Endothelial cell of umbilical vein (primary cell): ENCODE measurements around the gene FTO. TPM values are rescaled to one million over a fixed set of nuclear protein-coding genes. Genes with fewer than 3 reads are reported as not detected.

Experiments
- BruUV-seq: library from RNA; stranded (reverse); fragments of 400-500 nt; replicated peaks from 2 replicates; lab custom pipeline; 2021; lab: Mats Ljungman, UMichigan
- CTCF ChIA-PET: fragments of 300-600, 350-600 bp; sonication (Branson Sonifier 250); formaldehyde crosslinking; loops from one replicate; lab custom pipeline; 2021; ENCODE audit warnings: antibody characterized with exemption, inconsistent platforms; lab: Charles Lee
- POLR2A ChIA-PET: fragments of 300-600, 350-600 bp; sonication (Branson Sonifier 250); formaldehyde crosslinking; loops from one replicate; lab custom pipeline; 2021; ENCODE audit warnings: antibody characterized with exemption, inconsistent platforms; lab: Charles Lee
- DNase-seq: peaks from one replicate; pipeline ENCODE4 v3.0.0-alpha.2; 2011; ENCODE audit warnings: low read depth, low spot score
- FAIRE-seq: peaks from 2 replicates; lab custom pipeline; 2011; peaks lifted over from hg19 to GRCh38; lab: Jason Lieb, UNC
- H2AFZ ChIP-seq: 2 replicates; pipeline ENCODE4 v1.6.0; 2012; ENCODE audit warnings: low read depth, low read length, control low read depth, inconsistent platforms
- H3K27ac ChIP-seq: 2 replicates; pipeline ENCODE4 v1.5.1; 2011; ENCODE audit warnings: low read depth, mild to moderate bottlenecking, control low read depth, low read length, moderate library complexity; ENCODE audit not compliant: insufficient read depth
- H3K27me3 ChIP-seq, 2 experiments: 2 replicates each; pipeline versions ENCODE4 v1.6.0 to v1.6.1; 2011; ENCODE audit warnings: low read length in 2 of 2, mixed read lengths in 1 of 2; ENCODE audit not compliant: control insufficient read depth in 2 of 2, insufficient read depth in 2 of 2
- H3K36me3 ChIP-seq, 2 experiments: 2 replicates in 1 of 2; 3 replicates in 1 of 2; pipeline ENCODE4 v1.5.1; 2011; ENCODE audit warnings: low read length in 2 of 2, mild to moderate bottlenecking in 1 of 2, moderate library complexity in 1 of 2; ENCODE audit not compliant: control insufficient read depth in 2 of 2, insufficient read depth in 2 of 2; ENCODE audit errors: extremely low read depth in 1 of 2
- H3K4me1 ChIP-seq: 3 replicates; pipeline ENCODE4 v1.5.1; 2011; ENCODE audit warnings: mild to moderate bottlenecking, low read length; ENCODE audit not compliant: control insufficient read depth, insufficient read depth; ENCODE audit errors: extremely low read depth
- H3K4me2 ChIP-seq: 2 replicates; pipeline ENCODE4 v1.6.1; 2011; ENCODE audit warnings: low read length, control low read depth, mixed read lengths; ENCODE audit not compliant: insufficient read depth
- H3K4me3 ChIP-seq, 3 experiments: fragments of 200-600 bp in 1 of 3; sonication (generic), shearing (Covaris generic) in 1 of 3; replicated peaks in 1 of 3; 2 replicates each; pipeline ENCODE4 v1.5.1; 2011 to 2016; ENCODE audit warnings: control low read depth in 3 of 3, low read length in 3 of 3, mild to moderate bottlenecking in 2 of 3, inconsistent platforms in 1 of 3, low read depth in 1 of 3, moderate library complexity in 1 of 3; ENCODE audit not compliant: insufficient read depth in 1 of 3
- H3K79me2 ChIP-seq: 2 replicates; pipeline ENCODE4 v1.6.0; 2012; ENCODE audit warnings: low read length, inconsistent platforms; ENCODE audit not compliant: control insufficient read depth, insufficient read depth
- H3K9ac ChIP-seq: replicated peaks from 2 replicates; pipeline ENCODE3; 2011; ENCODE audit warnings: low read length, control low read depth; ENCODE audit not compliant: insufficient read depth; ENCODE audit errors: extremely low read depth
- H3K9me1 ChIP-seq: replicated peaks from 3 replicates; pipeline ENCODE4 v1.6.0; 2011; ENCODE audit warnings: mild to moderate bottlenecking, low read length; ENCODE audit not compliant: control insufficient read depth, insufficient read depth; ENCODE audit errors: extremely low read depth
- H3K9me3 ChIP-seq: replicated peaks from 2 replicates; pipeline ENCODE4 v1.5.1; 2012; ENCODE audit warnings: low read length, inconsistent platforms; ENCODE audit not compliant: control insufficient read depth, insufficient read depth
- H4K20me1 ChIP-seq: replicated peaks from 2 replicates; pipeline ENCODE3; 2011; ENCODE audit warnings: mild to moderate bottlenecking, low read length; ENCODE audit not compliant: control insufficient read depth, insufficient read depth; ENCODE audit errors: extremely low read depth
- CTCF ChIP-seq, 2 donors: IDR thresholded peaks; 1 replicate in 1 of 2; 2 replicates in 1 of 2; pipeline ENCODE4 v1.5.1; 2011; ENCODE audit warnings: low read length in 2 of 2, mild to moderate bottlenecking in 2 of 2, moderate library complexity in 2 of 2, control low read depth in 1 of 2, inconsistent platforms in 1 of 2, low read depth in 1 of 2; ENCODE audit not compliant: insufficient read depth in 1 of 2; ENCODE audit errors: extremely low read depth in 1 of 2
- EZH2 ChIP-seq: IDR thresholded peaks from 2 replicates; pipeline ENCODE4 v1.6.1; 2012; ENCODE audit warnings: borderline replicate concordance, low read depth, mild to moderate bottlenecking, moderate library complexity, low read length, inconsistent platforms; ENCODE audit not compliant: severe bottlenecking
- FOS ChIP-seq: IDR thresholded peaks from 2 replicates; pipeline ENCODE4 v1.6.1; 2011; ENCODE audit warnings: mild to moderate bottlenecking, low read length, moderate library complexity, borderline replicate concordance; ENCODE audit not compliant: insufficient read depth
- GATA2 ChIP-seq: IDR thresholded peaks from 2 replicates; pipeline ENCODE4 v1.7.0; 2011; ENCODE audit warnings: low read depth, mild to moderate bottlenecking, moderate library complexity, mixed read lengths, low read length; ENCODE audit not compliant: insufficient read length, insufficient read depth
- JUN ChIP-seq: IDR thresholded peaks from 2 replicates; pipeline ENCODE4 v1.6.1; 2011; ENCODE audit warnings: borderline replicate concordance, low read depth; ENCODE audit not compliant: insufficient read length, insufficient read depth
- MAX ChIP-seq: IDR thresholded peaks from 2 replicates; pipeline ENCODE4 v1.6.1; 2011; ENCODE audit not compliant: insufficient read depth, insufficient read length
- MYC ChIP-seq: IDR thresholded peaks from one replicate; pipeline ENCODE4 v1.6.1; 2011; ENCODE audit warnings: mild to moderate bottlenecking, low read depth, low read length
- POLR2A ChIP-seq: IDR thresholded peaks from 2 replicates; pipeline ENCODE4 v1.6.1; 2012; ENCODE audit warnings: low read depth, mild to moderate bottlenecking, control low read depth, low read length
- POLR2AphosphoS5 ChIP-seq: IDR thresholded peaks from 2 replicates; pipeline ENCODE4 v1.6.1; 2012; ENCODE audit warnings: low read depth, mild to moderate bottlenecking, control low read depth, low read length, moderate library complexity; ENCODE audit not compliant: insufficient read depth
- dilution Hi-C: fragments of 300-500 bp; cut with MboI; formaldehyde crosslinking; loops from one replicate; pipeline ENCODE4 v1.15.0; 2019; ENCODE audit warnings: low sequenced_read_pairs; ENCODE audit not compliant: extremely low pct_ligation_motif_present
- intact Hi-C: fragments of 100-400 bp; cut with micrococcal nuclease; formaldehyde crosslinking; loops from one replicate; pipeline ENCODE4 v1.10.0; 2022
- polyA plus RNA-seq, 4 experiments: library from polyadenylated mRNA; depleted of rRNA in 3 of 4; stranded (reverse) in 3 of 4; unstranded in 1 of 4; fragments of >200 nt; gene quantifications; 2 replicates each; pipeline versions ENCODE4 v1.2.1 to v1.2.3, GENCODE V29; 2011 to 2012; ENCODE audit warnings: missing spikeins in 1 of 4
- total RNA-seq: library from RNA; stranded (reverse); gene quantifications from 2 replicates; pipeline ENCODE4 v1.2.3, GENCODE V29; 2021

Gene FTO
- total and polyA plus RNA-seq, 2 donors (not counting 3 experiments of a cell fraction or from before 2014, with no cell fraction given), result 48.6 to 87.1 TPM

GRCh38 chr16:54158986-54159385 lies 455.0 kb downstream of the FTO start:
- intact Hi-C loops (no loop called here), dilution Hi-C loops (no loop called here)
- Histone ChIP-seq H4K20me1 (no peaks in the 10 kb centered on the region), H3K79me2 (no peaks in the 10 kb centered on the region), H3K4me2 (no peak overlapping the region), H3K9me3 (no peaks in the 10 kb centered on the region), H3K27ac (no peak overlapping the region), H3K9ac (no peak overlapping the region), H3K27me3 (no peaks in the 10 kb centered on the region), H3K9me1 (no peaks in the 10 kb centered on the region), H3K4me3 (no peak overlapping the region), H3K36me3 (no peaks in the 10 kb centered on the region), H3K4me1 (no peaks in the 10 kb centered on the region), H2AFZ (no peak overlapping the region)
- POLR2A ChIA-PET, result no interaction called here
- DNase-seq (no peak), FAIRE-seq (no peak)
- BruUV-seq, result no TSS peak
- TF ChIP-seq EZH2 (no peak), FOS (no peak), POLR2A (no peak), MYC (no peak), JUN (no peak), GATA2 (no peak), CTCF (IDR thresholded peaks at IDR 0.05; ENCODE audit: extremely low read depth in 1 of 2, insufficient read depth in 1 of 2, low read depth in 1 of 2, low read length in 2 of 2) (no peak), MAX (no peak), POLR2AphosphoS5 (no peak)
- CTCF ChIA-PET, result interaction anchor here (0.6 kb wide), 1 partner anchor 132 kb away, joined by 3 read pairs; no protein-coding TSS in a partner anchor
